ENCODE data around the gene HERPUD1.
"Not testable (repeated sequence)": the region's sequence is repeated elsewhere in the genome, so short reads cannot be mapped to it uniquely, and the experiment has no call there.

HERPUD1 gene

DNA sequence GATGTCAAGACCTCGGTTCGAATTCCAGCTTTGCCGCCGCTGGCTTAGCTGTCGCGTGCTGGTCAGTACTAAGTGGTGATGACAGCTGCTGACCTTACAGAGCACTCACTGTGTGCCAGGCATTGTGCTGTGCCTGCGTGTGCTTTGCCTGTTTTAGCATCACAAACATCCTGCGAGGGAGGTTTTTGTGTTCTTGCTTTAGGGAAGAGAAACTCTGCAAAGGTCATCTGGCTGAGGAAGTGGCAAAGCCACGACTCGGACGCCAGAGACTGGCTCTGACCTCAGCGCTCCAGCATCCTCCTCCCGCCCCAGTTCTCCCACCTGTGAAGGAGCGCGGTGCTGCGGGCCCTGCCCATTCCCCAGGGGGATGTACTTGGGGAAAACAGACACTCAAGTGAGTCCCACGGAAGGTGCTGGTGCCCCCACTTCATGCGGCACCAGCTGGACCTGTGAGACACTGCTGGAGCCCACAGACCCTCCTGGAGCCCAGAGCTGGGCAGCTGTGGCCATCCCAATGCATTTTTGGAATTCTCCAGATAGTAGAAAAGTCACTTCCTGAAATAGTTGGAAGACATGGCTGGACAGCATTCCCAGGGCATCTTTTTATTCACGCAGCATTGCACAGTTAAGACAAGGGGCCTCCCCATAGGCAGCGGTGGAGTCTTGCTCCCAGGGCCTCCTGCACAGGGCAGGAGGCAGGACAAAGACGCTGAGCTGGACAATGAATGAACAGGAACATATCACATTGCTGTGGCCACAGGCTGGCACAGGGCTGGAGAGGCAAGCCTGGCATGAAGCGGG is 20.0 kb upstream of the HERPUD1 start:
- no peak for DNase-seq

DNA sequence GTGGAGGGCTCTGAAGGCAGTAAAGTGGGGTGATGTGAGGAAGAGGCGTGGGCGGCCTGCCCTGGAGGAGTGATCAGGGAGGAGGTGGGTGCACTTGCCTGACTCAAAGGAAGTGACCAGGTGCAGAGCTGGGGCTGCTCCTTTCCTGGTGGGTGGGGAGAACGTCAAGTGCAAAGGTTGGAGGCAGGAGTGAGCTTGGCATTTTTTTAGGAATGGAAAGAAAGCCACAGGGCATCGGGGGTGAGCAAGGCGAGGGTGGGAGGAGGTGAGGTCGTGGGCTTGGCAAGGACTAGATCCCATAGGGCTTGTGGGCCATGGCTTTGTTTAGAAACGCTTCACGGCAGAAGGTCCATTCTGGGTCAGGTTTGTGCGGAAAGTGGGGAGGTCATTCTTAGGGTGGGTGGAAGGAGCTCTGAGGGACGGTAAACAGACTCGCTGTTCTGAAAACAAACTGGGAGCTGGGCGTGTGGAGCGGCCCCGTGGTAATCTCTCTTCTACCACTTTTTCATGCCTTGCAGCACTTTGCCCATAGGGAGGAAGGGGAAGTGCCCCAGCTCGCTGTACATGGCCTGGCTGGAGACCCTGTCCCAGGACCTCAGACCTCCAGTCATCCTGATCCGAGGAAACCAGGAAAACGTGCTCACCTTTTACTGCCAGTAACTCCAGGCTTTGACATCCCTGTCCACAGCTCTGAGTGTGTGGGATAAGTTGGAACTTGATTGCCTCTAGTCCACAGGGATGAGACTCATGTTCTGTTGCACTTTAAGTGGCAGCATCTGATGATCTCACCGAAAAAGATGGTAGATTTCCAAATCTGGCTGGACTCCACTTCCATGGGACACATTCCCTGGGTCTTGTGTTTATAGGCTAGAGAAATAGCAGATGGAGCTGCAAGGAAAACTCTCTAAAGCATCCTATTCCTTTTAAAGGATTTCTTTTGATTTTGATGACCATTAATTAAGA is 18.9 kb upstream of the HERPUD1 start:
- no peak for DNase-seq

DNA sequence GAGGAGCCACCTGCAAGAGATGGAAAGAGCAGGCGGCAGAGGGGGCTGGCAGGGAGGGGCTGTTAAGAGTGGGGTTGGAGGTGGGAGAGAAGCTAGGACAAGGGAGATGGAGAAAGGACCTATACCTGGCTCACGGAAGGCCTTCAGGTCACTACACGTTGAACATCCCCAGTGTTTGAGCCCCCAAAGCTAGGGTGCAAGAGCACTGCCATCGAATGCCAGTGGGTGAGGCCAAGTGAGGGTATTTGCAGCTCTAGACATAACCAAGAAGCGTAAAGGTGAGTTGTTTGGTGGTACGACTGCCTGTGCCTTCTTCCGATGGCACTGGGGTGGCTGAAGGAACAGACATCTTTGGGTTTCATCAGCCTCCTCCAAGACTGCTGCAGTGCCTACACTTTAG is 17.0 kb upstream of the HERPUD1 start:
- DNase-seq: no peak

DNA sequence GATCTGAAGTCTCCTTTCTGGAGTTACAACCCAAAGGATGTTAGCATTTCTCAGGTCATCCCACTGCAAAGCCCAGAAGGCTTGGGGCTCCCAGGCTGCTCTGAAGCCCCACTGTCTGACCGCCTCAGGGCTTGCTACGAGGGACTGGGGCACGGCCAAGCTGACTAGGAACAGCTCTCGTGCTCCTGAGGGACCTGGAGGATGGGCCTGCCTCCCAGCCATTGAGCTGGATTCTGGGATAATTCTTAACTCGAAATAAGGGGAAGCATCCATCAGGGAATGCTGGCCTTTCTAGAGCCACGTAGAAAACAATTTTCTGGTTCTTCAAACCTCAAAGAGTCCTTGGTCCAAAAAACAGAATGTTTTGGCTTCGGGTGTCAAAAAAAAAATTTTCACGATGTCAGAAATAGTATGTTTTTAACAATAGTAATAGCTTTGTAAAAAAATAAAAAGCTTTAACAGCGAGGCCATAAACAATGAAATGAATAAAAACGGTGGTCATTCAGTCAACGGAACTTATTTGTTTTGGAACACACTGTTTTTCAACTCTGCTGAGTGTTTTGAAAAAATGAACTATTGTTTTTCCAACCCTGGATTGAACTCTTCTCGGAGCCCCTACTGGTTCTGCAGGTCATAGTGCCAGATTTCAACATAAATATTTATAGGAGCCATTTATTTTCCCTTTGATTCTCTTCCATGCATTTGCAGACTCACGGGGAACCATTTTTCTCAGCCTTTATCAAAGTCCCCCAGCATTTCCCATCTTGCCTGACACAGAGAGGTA is 16.4 kb upstream of the HERPUD1 start:
- no peak for DNase-seq

DNA sequence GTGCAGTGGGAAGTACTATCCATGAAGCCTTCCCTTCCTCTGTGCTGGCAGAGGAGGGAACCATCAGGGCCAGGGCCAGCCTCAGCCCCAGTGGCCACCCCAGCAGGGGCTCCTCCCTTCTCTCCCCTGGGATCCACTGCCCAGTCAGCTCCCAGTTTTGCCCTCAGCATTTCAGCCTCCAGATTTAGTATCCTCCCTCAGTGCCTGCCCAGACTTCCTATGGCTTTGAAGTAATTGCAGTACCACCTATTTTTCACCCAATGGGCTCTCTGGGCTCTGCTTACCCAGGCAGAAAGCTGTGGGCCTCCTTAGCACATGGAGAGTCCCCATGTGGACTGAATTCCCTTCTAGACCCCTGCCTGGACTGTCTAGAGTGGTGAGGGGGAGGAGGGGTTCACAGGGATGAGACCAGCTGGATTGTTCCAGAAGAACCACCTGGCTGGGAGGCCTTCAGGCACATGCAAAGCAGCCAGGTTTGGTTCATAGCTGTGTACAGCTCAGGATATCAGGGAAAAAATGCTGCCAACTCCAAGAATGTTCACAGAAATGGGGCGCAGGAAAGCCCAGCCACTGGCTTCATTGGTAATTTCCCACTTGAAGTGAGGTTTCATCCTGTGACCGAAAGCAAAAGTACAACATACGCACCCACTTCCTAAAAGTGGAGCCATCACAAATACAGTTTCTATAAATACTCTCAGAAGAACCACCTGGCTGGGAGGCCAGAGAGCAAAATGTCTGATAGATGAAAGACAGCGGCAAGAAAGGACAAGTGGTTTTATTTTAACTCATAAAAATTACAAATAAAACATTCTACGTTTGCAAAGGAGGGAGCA is 15.2 kb upstream of the HERPUD1 start:
- no peak for DNase-seq

DNA sequence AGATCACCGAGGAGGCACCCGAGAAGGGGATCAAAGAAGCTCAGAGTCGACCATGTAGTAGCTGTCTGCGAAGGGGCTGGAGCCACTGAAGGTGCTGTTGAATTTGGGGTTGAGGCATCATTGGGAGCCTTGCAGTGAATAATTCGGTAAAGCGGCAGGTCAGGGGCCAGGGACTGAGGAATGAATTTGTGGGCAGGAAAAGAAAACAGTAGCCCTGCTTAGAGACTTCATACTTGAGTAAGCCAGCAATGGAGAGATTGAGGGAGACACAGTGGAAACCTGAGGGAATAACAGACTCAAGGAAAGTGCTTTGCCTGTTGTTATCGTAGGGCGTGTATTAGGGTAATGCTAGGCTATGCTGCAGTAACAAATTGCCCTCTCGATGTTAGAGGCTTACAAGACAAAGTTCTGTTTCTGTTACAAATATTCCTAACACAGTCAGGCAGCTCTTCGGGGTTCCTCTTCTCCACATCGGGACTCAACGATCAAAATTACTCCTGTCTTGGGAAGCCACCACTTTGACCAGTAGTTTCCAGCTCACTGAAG is 13.4 kb upstream of the HERPUD1 start:
- DNase-seq: no peak

DNA sequence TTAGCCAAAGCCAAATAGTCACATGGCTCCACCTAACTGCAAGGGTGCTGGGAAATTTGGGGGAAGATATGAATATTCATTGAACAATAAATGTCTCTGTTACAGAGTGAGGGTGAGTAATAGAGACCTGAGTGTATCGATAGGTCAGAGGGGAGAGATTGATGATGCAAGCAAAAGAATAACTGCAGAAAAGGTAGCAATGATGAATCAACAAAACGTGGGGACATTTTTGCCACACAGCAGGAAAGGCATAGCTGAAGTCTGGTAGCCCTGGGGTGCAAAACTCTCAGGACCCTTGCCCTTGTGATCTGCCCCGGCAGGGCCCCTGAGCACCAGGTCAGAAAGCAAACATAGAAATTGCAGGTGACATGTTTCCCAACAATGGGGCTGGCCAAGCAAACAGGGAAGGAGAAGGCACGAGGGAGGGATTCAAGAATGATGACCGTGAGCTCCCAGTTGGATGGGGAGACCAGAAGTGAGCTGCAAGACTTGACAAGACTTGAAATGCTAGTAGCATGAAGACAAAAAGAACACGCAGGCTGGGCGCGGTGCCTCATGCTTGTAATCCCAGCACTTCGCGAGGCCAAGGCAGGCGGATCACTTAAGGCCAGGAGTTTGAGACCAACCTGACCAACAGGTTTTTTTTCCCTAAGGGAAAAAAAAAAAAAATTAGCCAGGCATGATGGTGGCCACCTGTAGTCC is 12.7 kb upstream of the HERPUD1 start:
- no peak for DNase-seq

DNA sequence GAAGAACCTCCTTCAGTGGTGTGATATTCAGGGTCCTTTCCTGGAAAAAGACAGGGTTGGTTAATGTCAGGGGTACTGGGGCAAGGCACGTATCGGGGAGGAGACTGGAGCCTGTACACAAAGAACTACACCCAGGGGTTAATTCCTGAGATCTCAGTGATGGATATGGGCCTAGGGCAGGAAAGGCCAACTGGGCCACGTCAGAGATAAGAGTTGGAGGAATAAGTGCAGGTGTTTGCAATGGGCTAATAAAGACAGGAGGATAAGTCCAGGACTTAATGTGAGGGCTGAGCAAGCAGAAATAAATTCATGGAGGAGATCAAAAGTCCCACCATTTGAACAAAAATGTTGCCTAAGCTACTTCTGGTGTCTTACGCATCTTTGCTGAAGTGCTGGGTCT is 10.4 kb upstream of the HERPUD1 start:
- DNase-seq: no peak

DNA sequence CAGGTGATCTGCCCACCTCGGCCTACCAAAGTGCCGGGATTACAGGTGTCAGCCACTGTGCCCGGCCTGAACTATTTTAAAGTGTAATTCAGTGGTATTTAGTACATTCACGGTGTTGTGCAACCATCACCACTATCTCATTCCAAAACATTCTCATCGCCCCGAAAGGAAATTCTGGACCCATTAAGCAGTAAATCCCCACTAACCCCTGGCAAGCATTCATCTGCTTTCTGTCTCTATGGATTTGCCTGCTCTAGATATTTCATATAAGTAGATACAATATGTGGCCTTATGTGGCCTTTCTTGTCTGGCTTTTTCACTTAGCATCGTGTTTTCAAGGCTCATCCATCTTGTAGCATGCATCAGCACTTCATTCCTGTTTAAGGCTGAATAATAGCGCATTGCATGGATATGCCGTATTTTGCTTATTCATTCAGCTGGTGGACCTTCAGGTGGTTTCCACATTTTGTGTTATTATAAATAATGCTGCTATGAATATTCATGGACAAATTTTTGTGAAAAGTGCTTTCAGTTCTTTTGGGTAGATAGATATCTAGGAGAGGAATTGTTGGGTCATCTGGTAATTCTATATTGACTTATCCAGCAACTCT is 8.4 kb upstream of the HERPUD1 start:
- no peak for DNase-seq

DNA sequence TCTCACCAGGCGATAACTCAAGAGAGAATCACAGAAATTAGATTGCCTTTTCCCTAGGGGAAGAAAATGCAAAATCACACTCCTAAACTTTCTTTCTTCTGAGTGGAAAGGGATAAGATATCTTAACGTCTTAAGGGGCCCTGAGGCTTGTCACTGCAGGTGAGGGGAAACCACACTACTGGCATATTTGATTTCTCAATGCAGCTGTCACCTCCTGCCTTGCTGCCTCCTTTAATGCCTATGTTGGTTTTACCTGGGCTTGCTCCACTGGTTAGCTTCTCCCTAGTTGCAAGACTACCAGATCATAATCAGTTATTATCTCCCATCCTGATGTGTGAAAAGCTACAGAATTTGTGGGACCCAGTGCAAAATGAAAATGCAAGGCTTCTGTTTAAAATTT is 4.5 kb upstream of the HERPUD1 start:
- DNase-seq: no peak

DNA sequence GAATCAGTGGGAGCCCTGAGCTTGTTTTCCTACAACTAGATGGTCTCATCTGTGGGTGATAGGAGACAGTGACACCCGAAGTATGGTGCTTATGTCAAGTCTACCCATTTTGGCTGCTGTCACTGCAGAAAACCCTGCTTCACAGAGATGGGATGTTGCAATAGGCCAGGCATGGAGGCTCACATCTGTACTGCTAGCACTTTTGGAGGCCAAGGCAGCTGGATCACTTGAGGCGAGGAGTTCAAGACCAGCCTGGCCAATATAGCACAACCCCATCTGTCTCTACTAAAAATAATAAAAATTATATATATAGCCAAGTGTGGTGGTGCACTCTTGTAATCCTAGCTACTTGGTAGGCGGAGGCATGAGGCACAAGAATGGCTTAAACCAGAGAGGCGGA is 2.3 kb upstream of the HERPUD1 start:
- no peak for DNase-seq

DNA sequence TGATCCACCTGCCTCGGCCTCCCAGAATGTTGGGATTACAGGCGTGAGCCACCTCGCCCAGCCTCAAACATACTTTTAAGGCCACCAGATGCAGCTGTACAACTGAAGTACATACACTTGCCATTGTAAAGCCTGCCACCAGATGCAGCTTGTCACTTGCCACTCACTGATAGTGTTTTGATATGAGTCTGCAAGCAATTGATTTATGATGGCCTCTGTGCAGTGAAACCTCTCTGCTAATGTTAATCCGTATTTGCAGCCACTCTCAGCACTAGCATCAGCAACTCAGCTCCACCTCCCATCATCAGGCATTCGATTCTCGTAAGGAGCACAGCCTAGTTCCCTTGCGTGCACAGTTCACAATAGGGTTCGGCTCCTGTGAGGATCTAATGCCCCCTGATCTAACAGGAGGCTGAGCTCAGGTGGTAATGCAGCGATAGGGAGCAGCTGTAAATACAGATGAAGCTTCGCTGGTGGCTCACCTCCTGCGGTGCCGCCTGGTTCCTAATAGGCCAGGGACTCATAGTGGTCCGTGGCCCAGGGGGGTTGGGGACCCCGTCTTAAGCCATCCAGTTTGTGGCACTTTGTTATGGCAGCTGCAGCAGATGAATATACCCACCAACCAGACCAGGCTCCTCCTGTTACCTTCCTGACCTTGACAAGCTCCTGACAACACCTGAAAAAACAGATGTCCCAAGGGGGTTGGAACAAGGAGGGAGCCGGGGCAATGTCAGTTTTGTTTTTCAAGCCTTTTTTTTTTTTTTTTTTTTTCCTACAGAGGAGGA is 1.3 kb upstream of the HERPUD1 start:
- no peak for DNase-seq

DNA sequence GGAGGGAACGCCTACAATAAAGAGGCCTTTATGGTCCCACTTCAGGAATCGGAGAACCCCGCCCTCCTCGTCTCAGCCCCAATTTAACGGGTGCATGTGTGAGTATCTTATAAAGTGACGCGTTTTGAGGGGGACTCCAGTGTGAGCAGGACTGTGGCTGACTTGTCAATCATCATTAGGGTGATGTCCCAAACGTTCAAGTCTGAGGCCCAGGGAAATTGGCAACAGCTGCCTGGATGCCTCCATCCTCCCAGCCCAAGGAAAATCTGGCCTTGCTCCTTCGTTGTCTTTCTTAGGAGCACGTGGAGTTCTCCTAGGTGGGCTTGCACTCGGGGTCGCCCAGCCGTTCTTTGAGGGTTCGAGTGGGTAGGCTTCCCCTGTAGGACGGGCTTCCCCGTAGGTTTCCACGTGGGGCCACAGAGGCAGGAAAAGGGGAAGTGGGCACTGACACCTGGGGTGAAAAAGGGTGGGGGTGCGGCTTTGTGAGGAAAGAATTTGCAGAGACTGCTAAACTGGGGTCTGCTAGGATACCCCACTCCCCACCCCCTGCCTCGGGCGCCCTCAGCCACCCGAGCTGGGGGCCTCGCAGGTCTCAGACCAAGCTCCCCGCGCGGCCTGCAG is 561 bp upstream of the HERPUD1 start:
- DNase-seq: no peak

DNA sequence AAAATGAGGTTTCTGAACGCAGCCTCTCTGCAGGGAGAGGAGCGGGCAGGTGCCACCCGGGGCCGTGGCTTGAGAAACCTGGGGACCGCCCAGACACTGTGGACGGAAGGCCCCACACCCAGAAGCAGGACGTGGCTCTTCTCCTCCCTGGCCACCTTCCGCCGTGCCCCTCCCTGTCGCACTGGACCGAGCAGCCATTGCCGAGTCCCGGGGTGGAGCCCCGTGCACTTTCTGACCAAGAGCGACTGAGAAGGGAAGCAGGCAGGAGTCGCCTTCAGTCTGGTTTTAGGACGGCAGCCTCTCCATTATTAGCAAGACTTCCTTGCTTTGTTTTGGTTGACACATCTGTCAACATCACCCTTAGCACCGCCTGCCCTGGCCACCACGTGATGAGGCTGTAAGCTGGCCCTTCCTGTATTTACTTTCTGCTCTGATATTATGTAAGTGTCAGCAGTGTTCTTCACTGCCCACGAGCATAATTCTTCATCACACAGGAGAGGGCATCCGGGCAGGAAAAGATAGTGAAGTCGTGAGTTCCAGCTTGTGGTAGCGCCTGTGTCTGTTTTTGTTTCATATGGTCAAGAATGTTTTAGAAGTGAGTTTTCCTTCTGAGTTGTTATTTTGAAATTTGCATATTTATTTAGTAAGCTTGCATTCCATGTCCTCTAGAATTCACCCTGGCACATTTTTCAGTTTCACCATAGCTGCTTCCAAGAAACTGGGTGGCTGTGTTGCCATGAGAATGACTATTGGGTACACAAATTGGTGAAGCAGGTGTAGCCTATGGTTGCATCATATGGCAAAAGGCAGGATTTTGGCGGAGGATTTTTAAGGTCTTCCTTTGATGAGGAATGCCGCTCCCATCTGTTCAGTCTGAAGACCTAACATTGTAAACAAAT is 1.0 kb downstream of the HERPUD1 start:
- DNase-seq: peak; percentile 11 to 69

DNA sequence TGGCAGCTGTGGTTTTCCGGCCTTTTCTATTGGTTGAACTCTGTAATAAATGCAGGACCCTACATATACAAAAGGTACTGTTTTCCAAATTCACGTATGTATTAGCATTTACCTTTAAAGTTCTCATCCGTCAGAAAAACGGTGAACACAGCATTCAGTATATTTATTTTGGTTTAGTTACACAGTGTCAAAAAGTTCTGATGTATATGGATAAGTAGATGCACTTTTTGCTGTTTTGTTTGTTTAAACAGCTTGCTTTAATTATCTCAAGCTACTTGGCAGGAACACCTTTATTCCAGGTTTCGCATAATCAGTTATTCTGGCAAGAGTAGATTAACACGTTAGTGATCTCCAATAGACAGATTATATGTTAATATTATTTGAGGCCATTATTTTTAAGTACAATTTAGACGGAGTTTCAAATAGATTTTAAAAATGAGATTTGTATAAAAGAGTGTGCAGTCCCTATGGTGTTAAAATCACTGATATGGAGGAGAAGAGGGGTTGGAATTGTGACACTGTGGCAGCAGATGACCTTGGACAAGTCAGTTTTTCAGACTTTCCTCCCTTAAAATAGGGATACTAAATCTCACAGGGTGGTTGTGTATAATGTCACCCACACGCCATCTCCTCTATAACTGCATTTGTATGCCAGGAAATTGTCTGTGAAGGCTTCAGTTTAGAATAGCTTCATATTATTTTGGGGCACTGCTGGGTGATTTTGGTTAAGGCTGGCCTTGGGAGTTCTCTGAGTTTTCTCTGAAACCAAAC is 2.1 kb downstream of the HERPUD1 start:
- no peak for DNase-seq

DNA sequence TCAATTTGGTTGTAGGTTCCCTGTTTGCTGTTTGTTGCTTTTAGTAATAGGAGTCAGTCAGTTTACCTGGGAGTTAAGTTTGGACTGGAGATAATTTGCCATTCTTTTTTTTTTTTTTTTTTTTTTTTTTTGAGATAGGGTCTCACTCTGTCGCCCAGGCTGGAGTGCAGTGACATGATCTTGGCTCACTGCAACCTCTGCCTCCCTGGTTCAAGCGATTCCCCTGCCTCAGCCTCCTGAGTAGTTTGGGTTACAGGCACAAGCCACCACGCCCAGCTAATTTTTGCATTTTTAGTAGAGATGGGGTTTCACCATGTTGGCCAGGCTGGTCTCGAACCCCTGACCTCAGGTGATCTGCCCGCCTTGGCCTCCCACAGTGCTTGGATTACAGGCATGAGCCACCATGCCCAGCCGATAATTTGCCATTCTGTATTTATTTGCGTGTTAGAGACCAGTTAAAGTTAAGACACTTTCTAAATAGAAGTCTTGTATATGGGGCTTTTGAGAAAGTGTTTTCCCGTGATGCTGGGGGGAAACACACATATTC is 2.7 kb downstream of the HERPUD1 start:
- not testable (repeated sequence) for DNase-seq

DNA sequence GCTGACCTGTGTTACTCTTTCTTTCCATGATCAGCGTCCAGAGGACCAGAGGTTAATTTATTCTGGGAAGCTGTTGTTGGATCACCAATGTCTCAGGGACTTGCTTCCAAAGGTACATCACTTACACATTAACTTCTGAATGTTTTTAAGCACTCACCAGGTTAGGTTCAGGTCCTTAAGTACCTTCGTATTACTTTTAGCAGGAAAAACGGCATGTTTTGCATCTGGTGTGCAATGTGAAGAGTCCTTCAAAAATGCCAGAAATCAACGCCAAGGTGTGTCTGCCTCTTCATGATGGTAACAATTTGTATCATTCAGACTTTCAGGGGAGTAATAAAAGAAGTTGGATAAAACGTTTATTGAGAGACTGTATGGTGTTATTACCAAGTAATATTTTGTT is 3.3 kb downstream of the HERPUD1 start:
- no peak for DNase-seq

Measured in SW 1271 (cell line).